Stimulated activated CD4-positive, alpha-beta T cell treated with anti-CD3 and anti-CD28 coated beads, Interleukin-1b, Interleukin-23, amount 100 ng/mL, for 4 hours (primary cell): Measurements from ENCODE around the gene PANX1.

Source experiments
- DNase-seq, 2 donors: peaks; one replicate each; pipeline ENCODE4 v3.0.0-alpha.2; 2020; ENCODE audit warnings: low read depth in 2 of 2

Gene PANX1

GRCh38 chr11:94129512-94130297 is 1.1 kb downstream of the PANX1 start:
- DNase-seq = no peak

GRCh38 chr11:94130298-94131046 is 1.8 kb downstream of the PANX1 start:
- no peak for DNase-seq

GRCh38 chr11:94131047-94131717 is 2.5 kb downstream of the PANX1 start:
- DNase-seq = no peak

GRCh38 chr11:94131718-94132115 is 3.1 kb downstream of the PANX1 start:
- no peak for DNase-seq

- no peak for DNase-seq
Observed at GRCh38 chr11:94132152-94132558, 3.5 kb downstream of the PANX1 start.

GRCh38 chr11:94132823-94133408 is 4.3 kb downstream of the PANX1 start:
- no peak for DNase-seq

GRCh38 chr11:94133752-94134151 is 5.1 kb downstream of the PANX1 start:
- no peak for DNase-seq

- DNase-seq = peak in 1 of 2 donors; percentile 17
Observed at GRCh38 chr11:94134651-94135512, 6.2 kb downstream of the PANX1 start.

GRCh38 chr11:94139416-94139815 is 10.8 kb downstream of the PANX1 start:
- no peak for DNase-seq

GRCh38 chr11:94140154-94140655 is 11.6 kb downstream of the PANX1 start:
- no peak for DNase-seq

- DNase-seq = no peak
Observed at GRCh38 chr11:94141511-94142307, 13.1 kb downstream of the PANX1 start.

- no peak for DNase-seq
Observed at GRCh38 chr11:94142308-94143281, 14.0 kb downstream of the PANX1 start.

GRCh38 chr11:94144216-94144615 is 15.6 kb downstream of the PANX1 start:
- DNase-seq = no peak

- no peak for DNase-seq
Observed at GRCh38 chr11:94144664-94145063, 16.0 kb downstream of the PANX1 start.

GRCh38 chr11:94145431-94145830 is 16.8 kb downstream of the PANX1 start:
- DNase-seq = no peak

GRCh38 chr11:94145916-94146315 is 17.3 kb downstream of the PANX1 start:
- no peak for DNase-seq

GRCh38 chr11:94147433-94147845 is 18.8 kb downstream of the PANX1 start:
- DNase-seq = no peak

GRCh38 chr11:94148189-94148588 is 19.5 kb downstream of the PANX1 start:
- DNase-seq = no peak

GRCh38 chr11:94149431-94150017 is 20.9 kb downstream of the PANX1 start:
- DNase-seq = no peak
